ENCODE results near the gene DOCK4.

DOCK4 gene

GRCh38 chr7:111747718-111748117, 458.5 kb downstream of the DOCK4 start:
- ATAC-seq (ENCODE audit: low read depth) (no peak), DNase-seq (ENCODE audit: low spot score) (no peak)
- no peaks in the 10 kb centered on the region for H3K9me3 ChIP-seq (ENCODE audit: severe bottlenecking)
- H3K4me1 ChIP-seq (ENCODE audit: insufficient read depth, poor library complexity, severe bottlenecking), result no peaks in the 10 kb centered on the region
- TF ChIP-seq CTCF (IDR thresholded peaks at IDR 0.05; ENCODE audit: poor library complexity, severe bottlenecking), result no peak
- no peak overlapping the region for H3K27ac ChIP-seq (ENCODE audit: poor library complexity, severe bottlenecking)
- H3K4me3 ChIP-seq (ENCODE audit: severe bottlenecking), result no peak overlapping the region
- H3K36me3 ChIP-seq (ENCODE audit: low read depth), result peaks cover 4% of the 10 kb centered on the region
- H3K27me3 ChIP-seq (ENCODE audit: insufficient read depth, poor library complexity, severe bottlenecking), result no peaks in the 10 kb centered on the region

GRCh38 chr7:111746950-111747349, 459.2 kb downstream of the DOCK4 start:
- ATAC-seq (ENCODE audit: low read depth) (no peak), DNase-seq (ENCODE audit: low spot score) (no peak)
- Histone ChIP-seq H3K27ac (ENCODE audit: poor library complexity, severe bottlenecking) (no peak overlapping the region), H3K36me3 (ENCODE audit: low read depth) (peaks cover 4% of the 10 kb centered on the region), H3K27me3 (ENCODE audit: insufficient read depth, poor library complexity, severe bottlenecking) (no peaks in the 10 kb centered on the region), H3K4me1 (ENCODE audit: insufficient read depth, poor library complexity, severe bottlenecking) (no peaks in the 10 kb centered on the region), H3K4me3 (ENCODE audit: severe bottlenecking) (no peak overlapping the region), H3K9me3 (ENCODE audit: severe bottlenecking) (no peaks in the 10 kb centered on the region)
- TF ChIP-seq CTCF (IDR thresholded peaks at IDR 0.05; ENCODE audit: poor library complexity, severe bottlenecking), result no peak

GRCh38 chr7:111744501-111745155, 461.6 kb downstream of the DOCK4 start:
- Histone ChIP-seq H3K4me1 (ENCODE audit: insufficient read depth, poor library complexity, severe bottlenecking) (no peaks in the 10 kb centered on the region), H3K9me3 (ENCODE audit: severe bottlenecking) (no peaks in the 10 kb centered on the region), H3K36me3 (ENCODE audit: low read depth) (peaks cover 18% of the 10 kb centered on the region), H3K4me3 (ENCODE audit: severe bottlenecking) (no peak overlapping the region), H3K27me3 (ENCODE audit: insufficient read depth, poor library complexity, severe bottlenecking) (no peaks in the 10 kb centered on the region), H3K27ac (ENCODE audit: poor library complexity, severe bottlenecking) (peak overlapping the region; percentile 14)
- no peak for TF ChIP-seq CTCF (IDR thresholded peaks at IDR 0.05; ENCODE audit: poor library complexity, severe bottlenecking)
- no peak for DNase-seq (ENCODE audit: low spot score)
- no peak for ATAC-seq (ENCODE audit: low read depth)

GRCh38 chr7:111743244-111743847, 462.9 kb downstream of the DOCK4 start:
- DNase-seq (ENCODE audit: low spot score) (no peak), ATAC-seq (ENCODE audit: low read depth) (no peak)
- Histone ChIP-seq H3K36me3 (ENCODE audit: low read depth) (peaks cover 20% of the 10 kb centered on the region), H3K27me3 (ENCODE audit: insufficient read depth, poor library complexity, severe bottlenecking) (no peaks in the 10 kb centered on the region), H3K27ac (ENCODE audit: poor library complexity, severe bottlenecking) (no peak overlapping the region), H3K9me3 (ENCODE audit: severe bottlenecking) (no peaks in the 10 kb centered on the region), H3K4me3 (ENCODE audit: severe bottlenecking) (no peak overlapping the region), H3K4me1 (ENCODE audit: insufficient read depth, poor library complexity, severe bottlenecking) (no peaks in the 10 kb centered on the region)
- TF ChIP-seq CTCF (IDR thresholded peaks at IDR 0.05; ENCODE audit: poor library complexity, severe bottlenecking), result no peak

- H3K9me3 ChIP-seq (ENCODE audit: severe bottlenecking), result no peaks in the 10 kb centered on the region
- no peak overlapping the region for H3K4me3 ChIP-seq (ENCODE audit: severe bottlenecking)
- no peak overlapping the region for H3K27ac ChIP-seq (ENCODE audit: poor library complexity, severe bottlenecking)
- peak; percentile 82 for TF ChIP-seq CTCF (IDR thresholded peaks at IDR 0.05; ENCODE audit: poor library complexity, severe bottlenecking)
- DNase-seq (ENCODE audit: low spot score) (no peak), ATAC-seq (ENCODE audit: low read depth) (peak; percentile 86)
- H3K36me3 ChIP-seq (ENCODE audit: low read depth), result peaks cover 16% of the 10 kb centered on the region
- H3K27me3 ChIP-seq (ENCODE audit: insufficient read depth, poor library complexity, severe bottlenecking), result no peaks in the 10 kb centered on the region
- no peaks in the 10 kb centered on the region for H3K4me1 ChIP-seq (ENCODE audit: insufficient read depth, poor library complexity, severe bottlenecking)
Measured at GRCh38 chr7:111741811-111742240, 464.4 kb downstream of the DOCK4 start.

Data from RWPE2 (cell line).